GM12878 (cell line): ENCODE measurements around the gene SRPK2. TPM values are rescaled to one million over a fixed set of nuclear protein-coding genes. Genes with fewer than 3 reads are reported as not detected.

Experiments
- ATAC-seq: fragments of 200-7000 bp; cut with Tn5 transposase; 3 replicates; pipeline ENCODE4 v1.9.1; 2020; ENCODE audit warnings: mild to moderate bottlenecking, moderate library complexity
- BruUV-seq: library from RNA; stranded (reverse); fragments of 400-500 nt; replicated peaks from 2 replicates; lab custom pipeline; 2021; lab: Mats Ljungman, UMichigan
- CTCF ChIA-PET: fragments of 300-600 bp; sonication (Branson Sonifier 250); formaldehyde crosslinking; extraction: SDS; loops from one replicate; lab custom pipeline; 2021; ENCODE audit warnings: inconsistent platforms; lab: Yijun Ruan, JAX
- POLR2A ChIA-PET: fragments of 350-600 bp; formaldehyde crosslinking; extraction: SDS; loops from one replicate; lab custom pipeline; 2021; ENCODE audit warnings: inconsistent platforms; lab: Charles Lee
- RAD21 ChIA-PET: fragments of 300-600 bp; sonication (Branson Sonifier 250); formaldehyde crosslinking; loops from one replicate; lab custom pipeline; 2023; ENCODE audit warnings: antibody characterized with exemption; ENCODE audit not compliant: unreplicated experiment; lab: Charles Lee
- SMC1A ChIA-PET: fragments of 300-600 bp; sonication (Branson Sonifier 250); formaldehyde crosslinking; loops from one replicate; lab custom pipeline; 2023; ENCODE audit not compliant: unreplicated experiment, uncharacterized antibody; lab: Charles Lee
- DNase-seq: peaks from one replicate; pipeline ENCODE4 v3.0.0-alpha.2; 2011; ENCODE audit warnings: low read depth, low spot score
- FAIRE-seq: peaks from 3 replicates; lab custom pipeline; 2011; peaks lifted over from hg19 to GRCh38; lab: Jason Lieb, UNC
- H2AFZ ChIP-seq: 2 replicates; pipeline ENCODE4 v1.6.0; 2011; ENCODE audit warnings: low read depth, low read length, control low read depth; ENCODE audit not compliant: control insufficient read depth
- H3K27ac ChIP-seq: 2 replicates; pipeline ENCODE4 v1.5.1; 2011; ENCODE audit warnings: control low read depth; ENCODE audit not compliant: control insufficient read depth, insufficient read depth
- H3K27me3 ChIP-seq, 2 experiments: replicated peaks in 1 of 2; 2 replicates each; pipeline versions ENCODE4 v1.6.0 to v1.6.1; 2011; ENCODE audit warnings: low read length in 1 of 2; ENCODE audit not compliant: control insufficient read depth in 2 of 2, insufficient read depth in 2 of 2
- H3K36me3 ChIP-seq, 2 experiments: 2 replicates each; pipeline ENCODE4 v1.5.1; 2011; ENCODE audit warnings: low read length in 1 of 2; ENCODE audit not compliant: control insufficient read depth in 2 of 2, insufficient read depth in 2 of 2
- H3K4me1 ChIP-seq: 2 replicates; pipeline ENCODE4 v1.6.1; 2011; ENCODE audit warnings: mild to moderate bottlenecking, low read length, moderate library complexity, mixed read lengths; ENCODE audit not compliant: control insufficient read depth, insufficient read depth
- H3K4me2 ChIP-seq: 2 replicates; pipeline ENCODE4 v1.6.0; 2011; ENCODE audit warnings: control low read depth; ENCODE audit not compliant: control insufficient read depth, insufficient read depth
- H3K4me3 ChIP-seq: fragments of 200-600 bp; sonication (generic); 2 replicates; pipeline ENCODE4 v1.5.1; 2016
- H3K79me2 ChIP-seq: 2 replicates; pipeline ENCODE4 v1.6.0; 2011; ENCODE audit warnings: low read length; ENCODE audit not compliant: control insufficient read depth, insufficient read depth
- H3K9ac ChIP-seq: 2 replicates; pipeline ENCODE4 v1.8.0; 2011; ENCODE audit warnings: low read length, control low read depth, mixed read lengths; ENCODE audit not compliant: control insufficient read depth, insufficient read depth
- H3K9me3 ChIP-seq: replicated peaks from 3 replicates; pipeline ENCODE4 v1.5.1; 2011; ENCODE audit warnings: mild to moderate bottlenecking, low read length; ENCODE audit not compliant: control insufficient read depth, insufficient read depth
- H4K20me1 ChIP-seq: 2 replicates; pipeline ENCODE4 v1.6.0; 2011; ENCODE audit not compliant: control insufficient read depth, insufficient read depth
- CBX5 ChIP-seq: sonication (generic); IDR thresholded peaks from 2 replicates; pipeline ENCODE4 v1.6.1; 2016; ENCODE audit warnings: low read depth, moderate library complexity, mild to moderate bottlenecking, inconsistent platforms
- NBN ChIP-seq: fragments of 450-650 bp; IDR thresholded peaks from 2 replicates; pipeline ENCODE4 v1.6.1; 2016
- SIX5 ChIP-seq: IDR thresholded peaks from 2 replicates; pipeline ENCODE4 v1.6.1; 2011; ENCODE audit warnings: mild to moderate bottlenecking, low read depth, low read length, moderate library complexity; ENCODE audit not compliant: severe bottlenecking
- ZNF207 ChIP-seq: fragments of 450-650 bp; IDR thresholded peaks from 2 replicates; pipeline ENCODE4 v1.6.1; 2014; ENCODE audit warnings: antibody characterized with exemption, mild to moderate bottlenecking, borderline replicate concordance
- ZNF384 ChIP-seq: IDR thresholded peaks from 2 replicates; pipeline ENCODE4 v1.6.1; 2012; ENCODE audit warnings: low read depth, mild to moderate bottlenecking, low read length, improper control_type of control experiment, borderline replicate concordance
- WGBS: methylation state at CpG from one replicate; pipeline ENCODE4 v1.1.6; 2016; ENCODE audit warnings: low lambda C conversion rate; ENCODE audit not compliant: insufficient replicate concordance, insufficient coverage; ENCODE audit errors: missing lambda C conversion rate; 5-methylcytosine and 5-hydroxymethylcytosine counted together
- in situ Hi-C: fragments of 300-500 bp; cut with MboI; formaldehyde crosslinking; loops from 9 replicates; pipeline ENCODE4 v1.14.3; 2018; ENCODE audit warnings: mixed read lengths
- intact Hi-C: fragments of 100-400 bp; cut with micrococcal nuclease; formaldehyde crosslinking; loops from one replicate; pipeline ENCODE4 v1.14.2; 2022; ENCODE audit not compliant: unreplicated experiment
- polyA plus RNA-seq, 11 experiments: library from polyadenylated mRNA; depleted of rRNA in 4 of 11; unstranded in 6 of 11; stranded (reverse) in 5 of 11; fragments of >200 nt; fragmentation: Nextera tagmentation in 4 of 11; fragmentation: Illumina TruSeq in 1 of 11; extraction: Ambion mirVana in 4 of 11; extraction: Trizol in 1 of 11; gene quantifications; 1 replicate in 1 of 11; 2 replicates in 10 of 11; pipeline versions ENCODE4 v1.2.1 to v1.2.3, GENCODE V29; 2011 to 2016; ENCODE audit warnings: inconsistent platforms in 2 of 11, missing spikeins in 2 of 11, low read depth in 1 of 11
- total RNA-seq, 4 experiments: library from RNA; depleted of rRNA in 3 of 4; stranded (reverse); fragments of >200 nt in 3 of 4; fragmentation: Illumina TruSeq in 1 of 4; extraction: Trizol in 1 of 4; gene quantifications; 2 replicates each; pipeline versions ENCODE4 v1.2.1 to v1.2.3, GENCODE V29; 2013 to 2021

SRPK2 gene
- total and polyA plus RNA-seq, 10 of the 15 experiments (the other 5 are each of a cell fraction or from before 2014, with no cell fraction given): 13.2 to 32.8 (median 24.5) TPM

GRCh38 chr7:105298439-105298894 is 90.3 kb downstream of the SRPK2 start:
- intact Hi-C loops (no loop called here), in situ Hi-C loops (no loop called here)
- ChIA-PET SMC1A (interaction anchor here (0.7 to 4.2 kb wide), 11 partner anchors 9 to 233 kb away, joined by 3 to 25 read pairs (median 4); partner anchors contain the start of gene RINT1), RAD21 (interaction anchor here (0.7 to 3.9 kb wide), 8 partner anchors 10 to 87 kb away, joined by 3 to 29 read pairs (median 4); no protein-coding TSS in a partner anchor), POLR2A (interaction anchor here (0.5 to 1.8 kb wide), 10 partner anchors 8 to 1959 kb away, joined by 3 to 8 read pairs (median 4); no protein-coding TSS in a partner anchor), CTCF (interaction anchor here (0.7 to 4.3 kb wide), 5 partner anchors 10 to 22 kb away, joined by 3 to 20 read pairs (median 4); no protein-coding TSS in a partner anchor)
- TF ChIP-seq ZNF207 (peak; percentile 49; the same call in 1 of the 2 replicates), ZNF384 (peak; percentile 71), NBN (0 out of 2 replicates have a peak, but pooled peaks have one; percentile 6), CBX5 (0 out of 2 replicates have a peak, but pooled peaks have one; percentile 10), SIX5 (no peak)
- peak; percentile 97 for ATAC-seq
- H3K4me3 ChIP-seq: no peak overlapping the region
- peak overlapping the region; percentile 45 for H3K4me2 ChIP-seq
- peak overlapping the region; percentile 66 for H3K27ac ChIP-seq
- peaks cover 15% of the 10 kb centered on the region for H3K4me1 ChIP-seq
- H3K79me2 ChIP-seq: peaks cover 14% of the 10 kb centered on the region
- H2AFZ ChIP-seq: peak overlapping the region; percentile 55; the same call in 1 of the 2 replicates
- no peaks in the 10 kb centered on the region for H4K20me1 ChIP-seq
- no peak for FAIRE-seq
- no peak for DNase-seq
- H3K9me3 ChIP-seq: no peaks in the 10 kb centered on the region
- H3K27me3 ChIP-seq: no peaks in the 10 kb centered on the region
- no peaks in the 10 kb centered on the region; a peak in 1 of 4 replicates for H3K36me3 ChIP-seq
- H3K9ac ChIP-seq: peak overlapping the region; percentile 36; the same call in 1 of the 2 replicates
- no TSS peak for BruUV-seq
- whole genome bisulfite sequencing: 70% methylated on average over 4 of the region's 4 CpGs
